CMK (cell line): Measurements from ENCODE around the gene RBM47.
"Not testable (repeated sequence)": the region's sequence is repeated elsewhere in the genome, so short reads cannot be mapped to it uniquely, and the experiment has no call there.

Experiments used
- DNase-seq: peaks from one replicate; pipeline ENCODE4 v3.0.0-alpha.2; 2010; ENCODE audit warnings: low read depth

RBM47 gene

GRCh38 chr4:40486534-40486933 lies 143.1 kb downstream of the RBM47 start:
- DNase-seq, result no peak

- DNase-seq, result no peak
Observed at GRCh38 chr4:40484346-40485090, 145.1 kb downstream of the RBM47 start.

- DNase-seq, result no peak
Observed at GRCh38 chr4:40482985-40483647, 146.5 kb downstream of the RBM47 start.

- no peak for DNase-seq
Observed at GRCh38 chr4:40481977-40482376, 147.7 kb downstream of the RBM47 start.

- DNase-seq, result no peak
Observed at GRCh38 chr4:40480291-40480690, 149.4 kb downstream of the RBM47 start.

GRCh38 chr4:40479378-40479777 lies 150.3 kb downstream of the RBM47 start:
- DNase-seq, result no peak

GRCh38 chr4:40475609-40476008 lies 154.1 kb downstream of the RBM47 start:
- no peak for DNase-seq

GRCh38 chr4:40473578-40474388 lies 155.9 kb downstream of the RBM47 start:
- no peak for DNase-seq

GRCh38 chr4:40471923-40472322 lies 157.7 kb downstream of the RBM47 start:
- no peak for DNase-seq

- no peak for DNase-seq
Observed at GRCh38 chr4:40466789-40467188, 162.9 kb downstream of the RBM47 start.

- DNase-seq, result no peak
Observed at GRCh38 chr4:40462326-40462725, 167.3 kb downstream of the RBM47 start.

- no peak for DNase-seq
Observed at GRCh38 chr4:40461879-40462278, 167.8 kb downstream of the RBM47 start.

GRCh38 chr4:40461062-40461461 lies 168.6 kb downstream of the RBM47 start:
- no peak for DNase-seq

GRCh38 chr4:40458683-40459082 lies 171.0 kb downstream of the RBM47 start:
- no peak for DNase-seq

- DNase-seq, result no peak
Observed at GRCh38 chr4:40458109-40458508, 171.6 kb downstream of the RBM47 start.

GRCh38 chr4:40455340-40455902 lies 174.2 kb downstream of the RBM47 start:
- DNase-seq, result no peak

- no peak for DNase-seq
Observed at GRCh38 chr4:40454816-40455215, 174.8 kb downstream of the RBM47 start.

GRCh38 chr4:40453912-40454311 lies 175.8 kb downstream of the RBM47 start:
- DNase-seq, result no peak

GRCh38 chr4:40448875-40449274 lies 180.8 kb downstream of the RBM47 start:
- DNase-seq, result no peak

GRCh38 chr4:40446839-40447238 lies 182.8 kb downstream of the RBM47 start:
- no peak for DNase-seq

GRCh38 chr4:40446261-40446750 lies 183.4 kb downstream of the RBM47 start:
- DNase-seq, result not testable (repeated sequence)

- no peak for DNase-seq
Observed at GRCh38 chr4:40445671-40446070, 184.0 kb downstream of the RBM47 start.
